ENCODE results near the gene OVAAL.

OVAAL gene

DNA sequence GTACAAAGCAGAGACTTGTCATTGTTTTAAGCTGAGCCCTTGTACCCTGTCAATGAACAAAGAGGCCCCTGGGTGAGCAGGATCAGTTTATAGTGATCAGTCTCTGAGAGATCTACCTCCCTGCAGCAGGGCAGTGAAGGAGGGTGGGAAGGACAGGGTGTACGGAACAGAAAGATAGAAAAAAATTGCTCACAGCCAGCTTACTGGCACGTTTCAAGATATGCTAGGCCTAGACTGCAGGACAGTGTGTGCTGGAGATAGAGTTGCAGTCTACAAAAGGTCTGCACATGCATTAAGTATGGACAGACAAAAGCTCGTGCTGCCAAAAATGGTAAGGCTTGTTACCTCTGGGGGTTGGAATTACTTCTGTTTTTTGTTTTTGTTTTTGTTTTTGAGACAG is 34.6 kb downstream of the OVAAL start (continued):
- TF ChIP-seq ZNF610 (tag by site-specific recombination; IDR thresholded peaks at IDR 0.05; ENCODE audit: borderline replicate concordance), result no peak
- TF ChIP-seq KLF1 (tag by site-specific recombination; IDR thresholded peaks at IDR 0.05), result no peak
- TF ChIP-seq YY1 (tag by site-specific recombination; IDR thresholded peaks at IDR 0.05), result no peak
- no peak for TF ChIP-seq ZNF174 (tag by site-specific recombination; IDR thresholded peaks at IDR 0.05)
- TF ChIP-seq ZNF211 (tag by site-specific recombination; IDR thresholded peaks at IDR 0.05; ENCODE audit: low read depth), result no peak
- TF ChIP-seq TRIM28 (IDR thresholded peaks at IDR 0.05; ENCODE audit: borderline replicate concordance, low read length), result no peak
- TF ChIP-seq ZNF416 (tag by site-specific recombination; IDR thresholded peaks at IDR 0.05), result no peak

DNA sequence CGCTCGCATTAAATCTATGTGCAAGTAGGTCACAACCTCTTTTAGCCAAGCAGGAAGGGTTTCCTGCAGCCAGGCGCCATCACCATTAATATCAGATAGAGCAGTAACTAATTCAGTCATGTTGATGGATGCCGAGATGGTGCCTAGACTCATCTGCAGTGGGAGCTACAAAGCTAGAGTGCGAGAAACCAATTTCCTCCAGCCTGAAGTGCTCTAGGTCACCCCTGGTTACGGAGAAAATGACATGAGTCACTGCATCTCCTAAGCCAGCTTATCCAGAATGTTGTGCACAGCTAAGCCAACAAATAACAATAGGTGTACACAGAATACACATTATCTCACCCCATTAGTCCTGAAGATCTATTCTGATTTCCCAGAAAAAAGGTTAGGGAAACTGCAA is 36.0 kb downstream of the OVAAL start:
- POLR2A ChIA-PET, result no interaction called here
- TF ChIP-seq HOXD13 (CRISPR knock-in tag; IDR thresholded peaks at IDR 0.05; ENCODE audit: borderline replicate concordance), result no peak
- no peak for TF ChIP-seq ZNF777 (tag by site-specific recombination; IDR thresholded peaks at IDR 0.05; ENCODE audit: borderline replicate concordance)
- TF ChIP-seq ZNF16 (tag by site-specific recombination; IDR thresholded peaks at IDR 0.05; ENCODE audit: low read depth), result no peak
- no peak for TF ChIP-seq ZNF610 (tag by site-specific recombination; IDR thresholded peaks at IDR 0.05; ENCODE audit: borderline replicate concordance)
- no peak for TF ChIP-seq ZNF223 (tag by site-specific recombination; IDR thresholded peaks at IDR 0.05)
- TF ChIP-seq ZNF239 (tag by site-specific recombination; IDR thresholded peaks at IDR 0.05), result no peak
- TF ChIP-seq ZNF623 (tag by site-specific recombination; IDR thresholded peaks at IDR 0.05), result no peak
- no peak for TF ChIP-seq ZNF138 (tag by site-specific recombination; IDR thresholded peaks at IDR 0.05; ENCODE audit: borderline replicate concordance)
- no peak for TF ChIP-seq ZNF10 (tag by site-specific recombination; IDR thresholded peaks at IDR 0.05)
- TF ChIP-seq ZBTB20 (tag by site-specific recombination; IDR thresholded peaks at IDR 0.05), result no peak
- TF ChIP-seq, protein P1, sequence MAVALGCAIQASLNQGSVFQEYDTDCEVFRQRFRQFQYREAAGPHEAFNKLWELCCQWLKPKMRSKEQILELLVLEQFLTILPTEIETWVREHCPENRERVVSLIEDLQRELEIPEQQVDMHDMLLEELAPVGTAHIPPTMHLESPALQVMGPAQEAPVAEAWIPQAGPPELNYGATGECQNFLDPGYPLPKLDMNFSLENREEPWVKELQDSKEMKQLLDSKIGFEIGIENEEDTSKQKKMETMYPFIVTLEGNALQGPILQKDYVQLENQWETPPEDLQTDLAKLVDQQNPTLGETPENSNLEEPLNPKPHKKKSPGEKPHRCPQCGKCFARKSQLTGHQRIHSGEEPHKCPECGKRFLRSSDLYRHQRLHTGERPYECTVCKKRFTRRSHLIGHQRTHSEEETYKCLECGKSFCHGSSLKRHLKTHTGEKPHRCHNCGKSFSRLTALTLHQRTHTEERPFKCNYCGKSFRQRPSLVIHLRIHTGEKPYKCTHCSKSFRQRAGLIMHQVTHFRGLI (tag by site-specific recombination; IDR thresholded peaks at IDR 0.05), result no peak
- no peak for TF ChIP-seq ZNF776 (tag by site-specific recombination; IDR thresholded peaks at IDR 0.05; ENCODE audit: borderline replicate concordance)
- Histone ChIP-seq H3K9me3 (ENCODE audit: control insufficient read depth, insufficient read depth, low read depth, low read length) (no peaks in the 10 kb centered on the region), H3K4me1 (ENCODE audit: control insufficient read depth, insufficient read depth, low read length) (no peaks in the 10 kb centered on the region), H3K36me3 (ENCODE audit: control insufficient read depth in 2 of 2, insufficient read depth in 1 of 2, low read length in 2 of 2) (no peaks in the 10 kb centered on the region), H3K4me3 (ENCODE audit: low read depth, low read length) (no peak overlapping the region), H3K27ac (ENCODE audit: extremely low read depth, low read depth, low read length) (no peak overlapping the region)
- CTCF ChIA-PET, result no interaction called here

DNA sequence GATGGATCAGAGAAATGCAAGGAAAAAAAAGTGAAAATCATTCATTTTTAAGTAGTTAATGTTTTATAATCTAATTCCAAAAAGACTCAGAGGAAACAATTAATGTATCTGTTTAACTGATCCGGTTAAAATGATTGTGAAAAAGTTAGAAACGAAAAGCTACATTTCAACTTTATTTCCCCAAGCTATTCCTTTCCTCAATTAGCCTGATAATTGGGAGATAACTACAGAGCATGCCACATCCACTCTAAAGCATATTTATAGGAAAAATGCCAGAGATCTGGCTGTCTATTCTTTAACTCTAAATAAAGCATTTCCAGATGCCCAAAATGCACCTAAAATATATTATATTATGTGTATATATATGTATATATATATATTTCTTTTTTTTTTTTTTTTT is 37.2 kb downstream of the OVAAL start:
- CTCF ChIA-PET, result interaction anchor here (0.7 to 1.1 kb wide), 2 partner anchors 9 to 64 kb away, joined by 3 to 5 read pairs; no protein-coding TSS in a partner anchor
- Histone ChIP-seq H3K27ac (ENCODE audit: extremely low read depth, low read depth, low read length) (no peak overlapping the region), H3K36me3 (ENCODE audit: control insufficient read depth in 2 of 2, insufficient read depth in 1 of 2, low read length in 2 of 2) (no peaks in the 10 kb centered on the region), H3K9me3 (ENCODE audit: control insufficient read depth, insufficient read depth, low read depth, low read length) (no peaks in the 10 kb centered on the region), H3K4me3 (ENCODE audit: low read depth, low read length) (no peak overlapping the region), H3K4me1 (ENCODE audit: control insufficient read depth, insufficient read depth, low read length) (no peaks in the 10 kb centered on the region)
- POLR2A ChIA-PET, result no interaction called here
- TF ChIP-seq ZNF404 (tag by site-specific recombination; IDR thresholded peaks at IDR 0.05), result no peak
- TF ChIP-seq, protein P2, sequence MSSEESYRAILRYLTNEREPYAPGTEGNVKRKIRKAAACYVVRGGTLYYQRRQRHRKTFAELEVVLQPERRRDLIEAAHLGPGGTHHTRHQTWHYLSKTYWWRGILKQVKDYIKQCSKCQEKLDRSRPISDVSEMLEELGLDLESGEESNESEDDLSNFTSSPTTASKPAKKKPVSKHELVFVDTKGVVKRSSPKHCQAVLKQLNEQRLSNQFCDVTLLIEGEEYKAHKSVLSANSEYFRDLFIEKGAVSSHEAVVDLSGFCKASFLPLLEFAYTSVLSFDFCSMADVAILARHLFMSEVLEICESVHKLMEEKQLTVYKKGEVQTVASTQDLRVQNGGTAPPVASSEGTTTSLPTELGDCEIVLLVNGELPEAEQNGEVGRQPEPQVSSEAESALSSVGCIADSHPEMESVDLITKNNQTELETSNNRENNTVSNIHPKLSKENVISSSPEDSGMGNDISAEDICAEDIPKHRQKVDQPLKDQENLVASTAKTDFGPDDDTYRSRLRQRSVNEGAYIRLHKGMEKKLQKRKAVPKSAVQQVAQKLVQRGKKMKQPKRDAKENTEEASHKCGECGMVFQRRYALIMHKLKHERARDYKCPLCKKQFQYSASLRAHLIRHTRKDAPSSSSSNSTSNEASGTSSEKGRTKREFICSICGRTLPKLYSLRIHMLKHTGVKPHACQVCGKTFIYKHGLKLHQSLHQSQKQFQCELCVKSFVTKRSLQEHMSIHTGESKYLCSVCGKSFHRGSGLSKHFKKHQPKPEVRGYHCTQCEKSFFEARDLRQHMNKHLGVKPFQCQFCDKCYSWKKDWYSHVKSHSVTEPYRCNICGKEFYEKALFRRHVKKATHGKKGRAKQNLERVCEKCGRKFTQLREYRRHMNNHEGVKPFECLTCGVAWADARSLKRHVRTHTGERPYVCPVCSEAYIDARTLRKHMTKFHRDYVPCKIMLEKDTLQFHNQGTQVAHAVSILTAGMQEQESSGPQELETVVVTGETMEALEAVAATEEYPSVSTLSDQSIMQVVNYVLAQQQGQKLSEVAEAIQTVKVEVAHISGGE (tag by site-specific recombination; conservative IDR thresholded peaks at IDR 0.05; ENCODE audit: low read depth), result no peak
- TF ChIP-seq ZNF596 (tag by site-specific recombination; IDR thresholded peaks at IDR 0.05), result no peak
- TF ChIP-seq, protein P3, sequence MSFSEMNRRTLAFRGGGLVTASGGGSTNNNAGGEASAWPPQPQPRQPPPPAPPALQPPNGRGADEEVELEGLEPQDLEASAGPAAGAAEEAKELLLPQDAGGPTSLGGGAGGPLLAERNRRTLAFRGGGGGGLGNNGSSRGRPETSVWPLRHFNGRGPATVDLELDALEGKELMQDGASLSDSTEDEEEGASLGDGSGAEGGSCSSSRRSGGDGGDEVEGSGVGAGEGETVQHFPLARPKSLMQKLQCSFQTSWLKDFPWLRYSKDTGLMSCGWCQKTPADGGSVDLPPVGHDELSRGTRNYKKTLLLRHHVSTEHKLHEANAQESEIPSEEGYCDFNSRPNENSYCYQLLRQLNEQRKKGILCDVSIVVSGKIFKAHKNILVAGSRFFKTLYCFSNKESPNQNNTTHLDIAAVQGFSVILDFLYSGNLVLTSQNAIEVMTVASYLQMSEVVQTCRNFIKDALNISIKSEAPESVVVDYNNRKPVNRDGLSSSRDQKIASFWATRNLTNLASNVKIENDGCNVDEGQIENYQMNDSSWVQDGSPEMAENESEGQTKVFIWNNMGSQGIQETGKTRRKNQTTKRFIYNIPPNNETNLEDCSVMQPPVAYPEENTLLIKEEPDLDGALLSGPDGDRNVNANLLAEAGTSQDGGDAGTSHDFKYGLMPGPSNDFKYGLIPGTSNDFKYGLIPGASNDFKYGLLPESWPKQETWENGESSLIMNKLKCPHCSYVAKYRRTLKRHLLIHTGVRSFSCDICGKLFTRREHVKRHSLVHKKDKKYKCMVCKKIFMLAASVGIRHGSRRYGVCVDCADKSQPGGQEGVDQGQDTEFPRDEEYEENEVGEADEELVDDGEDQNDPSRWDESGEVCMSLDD (tag by site-specific recombination; IDR thresholded peaks at IDR 0.05), result no peak
- no peak for TF ChIP-seq ZNF19 (tag by site-specific recombination; IDR thresholded peaks at IDR 0.05; ENCODE audit: low read depth)
- TF ChIP-seq, protein P4, sequence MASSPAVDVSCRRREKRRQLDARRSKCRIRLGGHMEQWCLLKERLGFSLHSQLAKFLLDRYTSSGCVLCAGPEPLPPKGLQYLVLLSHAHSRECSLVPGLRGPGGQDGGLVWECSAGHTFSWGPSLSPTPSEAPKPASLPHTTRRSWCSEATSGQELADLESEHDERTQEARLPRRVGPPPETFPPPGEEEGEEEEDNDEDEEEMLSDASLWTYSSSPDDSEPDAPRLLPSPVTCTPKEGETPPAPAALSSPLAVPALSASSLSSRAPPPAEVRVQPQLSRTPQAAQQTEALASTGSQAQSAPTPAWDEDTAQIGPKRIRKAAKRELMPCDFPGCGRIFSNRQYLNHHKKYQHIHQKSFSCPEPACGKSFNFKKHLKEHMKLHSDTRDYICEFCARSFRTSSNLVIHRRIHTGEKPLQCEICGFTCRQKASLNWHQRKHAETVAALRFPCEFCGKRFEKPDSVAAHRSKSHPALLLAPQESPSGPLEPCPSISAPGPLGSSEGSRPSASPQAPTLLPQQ (tag by site-specific recombination; IDR thresholded peaks at IDR 0.05), result no peak
- TF ChIP-seq ZSCAN23 (tag by site-specific recombination; IDR thresholded peaks at IDR 0.05), result no peak
